Ovary (tissue), 9 donors: ENCODE results near the gene ABLIM2. TPM values are rescaled to one million over a fixed set of nuclear protein-coding genes. Genes with fewer than 3 reads are reported as not detected.

ENCODE experiments used
- DNase-seq, 5 donors: peaks; one replicate each; pipeline ENCODE4 v3.0.0-alpha.2; 2019 to 2020
- H3K27ac ChIP-seq, 2 donors: fragments of 200-600 bp; one replicate each; pipeline versions ENCODE4 v1.5.1 to v1.8.0; 2019 to 2022
- H3K27me3 ChIP-seq: fragments of 200-600 bp; one replicate; pipeline ENCODE4 v1.8.0; 2022
- H3K36me3 ChIP-seq: fragments of 200-600 bp; sonication (generic); one replicate; pipeline ENCODE4 v1.5.1; 2019
- H3K4me1 ChIP-seq: one replicate; pipeline ENCODE4 v1.8.1; 2013; ENCODE audit warnings: mild to moderate bottlenecking, moderate library complexity; ENCODE audit not compliant: insufficient read depth
- H3K4me3 ChIP-seq: fragments of 200-600 bp; sonication (generic); one replicate; pipeline ENCODE4 v1.5.1; 2017
- H3K9me3 ChIP-seq, 2 donors: fragments of 200-600 bp in 1 of 2; sonication (generic) in 1 of 2; one replicate each; pipeline versions ENCODE4 v1.5.1 to v1.8.1; 2013 to 2019; ENCODE audit warnings: mild to moderate bottlenecking in 1 of 2, moderate library complexity in 1 of 2
- EP300 ChIP-seq: sonication (generic); formaldehyde crosslinking; IDR thresholded peaks from one replicate; pipeline ENCODE4 v1.6.1; 2017; ENCODE audit warnings: antibody characterized with exemption
- POLR2A ChIP-seq: fragments of 450-650 bp; IDR thresholded peaks from one replicate; pipeline ENCODE4 v1.6.1; 2017; ENCODE audit warnings: antibody characterized with exemption, mild to moderate bottlenecking, moderate library complexity
- WGBS, 3 donors: extraction: QIAGEN DNeasy Blood & Tissue Kit in 1 of 3; methylation state at CpG; one replicate each; pipeline versions ENCODE4 v1.1.5 to v1.1.7; 2013 to 2017; 5-methylcytosine and 5-hydroxymethylcytosine counted together
- intact Hi-C, 4 donors: fragments of 100-400 bp; cut with DNase I; formaldehyde crosslinking; loops; one replicate each; pipeline versions ENCODE4 v1.11.0 to v1.15.1; 2022 to 2023
- polyA plus RNA-seq, 2 donors: library from polyadenylated mRNA; stranded (reverse); fragments of 200-250 nt in 1 of 2; fragments of 350-450 nt in 1 of 2; fragmentation: Illumina TruSeq in 1 of 2; extraction: RNeasy Lipid Tissue Mini Kit (QIAGEN cat#74804) in 1 of 2; gene quantifications; one replicate each; pipeline ENCODE4 v1.2.3, GENCODE V29; 2013 to 2014
- total RNA-seq, 7 donors: library from RNA; depleted of rRNA in 2 of 7; stranded (reverse); fragments of >200 nt in 2 of 7; fragmentation: NEBNext Ultra II Directional in 3 of 7; extraction: Animal tissue kit (Norgen Biotek cat#: 25700) in 3 of 7; gene quantifications; one replicate each; pipeline versions ENCODE4 v1.1.0 to v1.2.4, GENCODE V29; 2016 to 2023
- TF ChIP-seq, protein P1 (sequence below), 3 donors: fragments of 450-650 bp in 2 of 3; fragments of 200-600 bp in 1 of 3; IDR thresholded peaks; one replicate each; pipeline versions ENCODE4 v1.5.1 to v1.8.0; 2016 to 2022; ENCODE audit warnings: antibody characterized with exemption in 3 of 3, mild to moderate bottlenecking in 1 of 3
- donor health status: DM: no; HTN: no; CAD: no; lungs with moderate emphysema.
- donor health status: DM: no; HTN: no; CAD: no.
- donor health status: Bipolar disorder and iron deficiency.
- donor health status: DM: yes; HTN: yes; CAD: no.
- donor health status: DM: no; HTN: no; CAD: no.
- donor health status: DM: yes; HTN: yes; CAD: no.

ABLIM2 gene
- total and polyA plus RNA-seq, 9 donors = 0.81 to 7.9 (median 2.1) TPM

GRCh38 chr4:8045909-8046308 lies 112.7 kb downstream of the ABLIM2 start:
- 92 to 97% (median 97%) methylated on average over 7 of the region's 7 CpGs for WGBS, 3 donors
- Histone ChIP-seq H3K27ac (no peak overlapping the region), H3K9me3 (no peaks in the 10 kb centered on the region), H3K36me3 (no peaks in the 10 kb centered on the region), H3K27me3 (no peaks in the 10 kb centered on the region), H3K4me1 (peaks cover 3% of the 10 kb centered on the region), H3K4me3 (no peak overlapping the region)
- TF ChIP-seq, protein P1, sequence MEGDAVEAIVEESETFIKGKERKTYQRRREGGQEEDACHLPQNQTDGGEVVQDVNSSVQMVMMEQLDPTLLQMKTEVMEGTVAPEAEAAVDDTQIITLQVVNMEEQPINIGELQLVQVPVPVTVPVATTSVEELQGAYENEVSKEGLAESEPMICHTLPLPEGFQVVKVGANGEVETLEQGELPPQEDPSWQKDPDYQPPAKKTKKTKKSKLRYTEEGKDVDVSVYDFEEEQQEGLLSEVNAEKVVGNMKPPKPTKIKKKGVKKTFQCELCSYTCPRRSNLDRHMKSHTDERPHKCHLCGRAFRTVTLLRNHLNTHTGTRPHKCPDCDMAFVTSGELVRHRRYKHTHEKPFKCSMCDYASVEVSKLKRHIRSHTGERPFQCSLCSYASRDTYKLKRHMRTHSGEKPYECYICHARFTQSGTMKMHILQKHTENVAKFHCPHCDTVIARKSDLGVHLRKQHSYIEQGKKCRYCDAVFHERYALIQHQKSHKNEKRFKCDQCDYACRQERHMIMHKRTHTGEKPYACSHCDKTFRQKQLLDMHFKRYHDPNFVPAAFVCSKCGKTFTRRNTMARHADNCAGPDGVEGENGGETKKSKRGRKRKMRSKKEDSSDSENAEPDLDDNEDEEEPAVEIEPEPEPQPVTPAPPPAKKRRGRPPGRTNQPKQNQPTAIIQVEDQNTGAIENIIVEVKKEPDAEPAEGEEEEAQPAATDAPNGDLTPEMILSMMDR (IDR thresholded peaks at IDR 0.05) = no peak
- no peak for TF ChIP-seq POLR2A
- TF ChIP-seq EP300 = no peak
- no peak for DNase-seq
- intact Hi-C loops = no loop called here

DNA sequence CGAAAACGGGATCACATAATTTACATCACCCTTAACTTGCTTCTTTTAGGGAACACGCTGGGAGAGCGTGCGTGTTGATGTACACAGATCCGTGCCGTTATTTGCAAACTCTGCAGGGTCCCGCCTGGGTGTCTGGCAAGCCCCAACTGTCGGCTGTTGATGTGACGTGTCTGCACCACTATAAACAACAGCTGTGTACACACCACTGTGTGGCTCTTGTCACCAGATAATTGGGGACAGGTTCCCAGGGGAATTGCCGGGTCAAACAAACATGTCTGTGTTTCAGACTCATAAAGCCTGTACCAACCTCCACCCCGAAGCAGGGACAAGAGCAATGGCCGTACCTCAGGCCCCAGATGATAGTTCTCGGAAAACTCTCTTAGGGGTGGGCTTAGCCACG lies 113.9 kb downstream of the ABLIM2 start:
- WGBS, 3 donors = 49 to 56% (median 54%) methylated on average over 15 of the region's 15 CpGs
- H3K9me3 ChIP-seq = no peaks in the 10 kb centered on the region
- no peaks in the 10 kb centered on the region for H3K4me1 ChIP-seq
- TF ChIP-seq EP300 (no peak), POLR2A (no peak)
- TF ChIP-seq, protein P1 (IDR thresholded peaks at IDR 0.05) = no peak
- no peaks in the 10 kb centered on the region for H3K36me3 ChIP-seq
- no peak for DNase-seq
- H3K27me3 ChIP-seq = no peaks in the 10 kb centered on the region
- H3K4me3 ChIP-seq = no peak overlapping the region
- no peak overlapping the region for H3K27ac ChIP-seq
- intact Hi-C loops = no loop called here

DNA sequence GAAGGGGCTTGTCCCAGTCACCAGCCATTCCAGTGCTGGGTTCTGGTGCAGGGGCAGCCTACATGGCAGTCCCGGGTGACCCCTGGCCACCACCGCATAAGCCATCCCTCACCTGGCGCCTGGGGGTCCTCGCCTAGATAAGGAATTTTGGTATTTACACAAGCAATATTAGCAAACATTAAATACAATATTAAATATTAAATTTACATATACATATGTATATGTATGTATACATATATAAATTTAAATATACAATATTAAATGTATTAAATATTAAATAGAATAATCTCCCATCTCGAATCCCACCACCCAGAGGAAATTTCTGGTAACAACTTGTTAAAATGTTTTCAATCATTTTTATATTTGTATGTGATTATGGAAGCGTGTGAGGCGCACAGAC lies 114.4 kb downstream of the ABLIM2 start:
- DNase-seq = no peak
- intact Hi-C loops = no loop called here
- Histone ChIP-seq H3K27ac (no peak overlapping the region), H3K36me3 (no peaks in the 10 kb centered on the region), H3K4me1 (no peaks in the 10 kb centered on the region), H3K4me3 (no peak overlapping the region), H3K27me3 (no peaks in the 10 kb centered on the region), H3K9me3 (no peaks in the 10 kb centered on the region)
- TF ChIP-seq, protein P1 (IDR thresholded peaks at IDR 0.05) = no peak
- no peak for TF ChIP-seq POLR2A
- no peak for TF ChIP-seq EP300
- WGBS, 3 donors = 83 to 85% (median 84%) methylated on average over 7 of the region's 7 CpGs

DNA sequence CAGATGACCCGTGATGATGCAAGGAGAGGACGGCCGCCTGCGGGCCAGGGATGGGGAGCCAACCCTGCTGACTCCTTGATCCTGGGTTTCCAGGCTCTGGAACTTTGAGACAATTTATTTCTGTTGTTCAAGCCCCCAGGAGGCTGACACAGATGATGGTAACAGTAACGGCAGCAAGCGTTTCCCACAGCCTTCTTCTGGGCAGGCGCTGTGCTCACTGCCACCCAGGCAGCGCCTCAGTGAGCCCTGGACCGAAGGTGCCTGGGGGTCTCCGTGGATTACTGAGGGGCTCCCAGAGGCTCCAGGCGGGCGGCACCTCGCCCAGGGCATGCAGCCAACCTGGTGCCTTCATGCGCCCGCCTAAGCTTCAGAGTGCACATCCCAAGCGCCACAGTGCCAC lies 115.0 kb downstream of the ABLIM2 start:
- DNase-seq = no peak
- WGBS, 3 donors = 90 to 92% (median 91%) methylated on average over 16 of the region's 16 CpGs
- TF ChIP-seq, protein P1 (IDR thresholded peaks at IDR 0.05) = no peak
- no peak for TF ChIP-seq POLR2A
- no peak for TF ChIP-seq EP300
- Histone ChIP-seq H3K4me1 (no peaks in the 10 kb centered on the region), H3K27ac (no peak overlapping the region), H3K4me3 (no peak overlapping the region), H3K36me3 (no peaks in the 10 kb centered on the region), H3K9me3 (no peaks in the 10 kb centered on the region), H3K27me3 (no peaks in the 10 kb centered on the region)
- intact Hi-C loops = no loop called here

DNA sequence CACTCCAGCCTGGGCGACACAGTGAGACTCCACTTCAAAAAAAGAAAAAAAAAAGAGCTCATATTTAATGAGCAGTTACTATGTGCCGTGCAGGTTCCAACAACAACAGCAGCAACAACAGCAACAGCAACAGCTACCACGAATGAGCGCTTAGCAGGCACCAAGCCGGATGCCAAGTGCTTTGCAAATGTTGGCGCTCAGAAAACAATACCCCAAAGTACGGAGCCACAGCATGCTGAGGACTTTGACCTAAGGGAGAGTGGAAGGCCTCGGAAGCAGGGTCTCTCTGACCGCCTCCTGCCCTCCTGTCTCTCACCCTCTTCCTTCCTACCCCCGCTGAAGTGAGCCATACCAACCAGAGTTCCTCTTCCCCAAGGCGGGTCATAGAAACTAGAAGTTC lies 116.7 kb downstream of the ABLIM2 start:
- TF ChIP-seq EP300 (no peak), POLR2A (no peak)
- TF ChIP-seq, protein P1 (IDR thresholded peaks at IDR 0.05) = no peak
- Histone ChIP-seq H3K4me3 (no peak overlapping the region), H3K9me3 (no peaks in the 10 kb centered on the region), H3K4me1 (no peaks in the 10 kb centered on the region), H3K27me3 (no peaks in the 10 kb centered on the region), H3K36me3 (no peaks in the 10 kb centered on the region), H3K27ac (no peak overlapping the region)
- DNase-seq = no peak
- intact Hi-C loops = no loop called here
- 84 to 88% (median 84%) methylated on average over 11 of the region's 11 CpGs for WGBS, 3 donors
